Gastrocnemius medialis (tissue), 4 donors: ENCODE data around the gene RALGAPB.

Experiments used
- CTCF ChIP-seq, 5 experiments: fragments of 450-650 bp in 3 of 5; fragments of 200-600 bp in 2 of 5; sonication (generic) in 2 of 5; IDR thresholded peaks in 4 of 5; conservative IDR thresholded peaks in 1 of 5; 1 replicate in 4 of 5; 2 replicates in 1 of 5; pipeline ENCODE4 v1.5.1; 2016 to 2019; ENCODE audit warnings: antibody characterized with exemption in 5 of 5, mild to moderate bottlenecking in 3 of 5, moderate library complexity in 3 of 5
- POLR2A ChIP-seq, 2 donors: fragments of 450-650 bp; IDR thresholded peaks; one replicate each; pipeline ENCODE4 v1.6.1; 2017; ENCODE audit warnings: antibody characterized with exemption in 2 of 2, mild to moderate bottlenecking in 2 of 2, moderate library complexity in 2 of 2

- TF ChIP-seq POLR2A (IDR thresholded peaks at IDR 0.05) (no peak), CTCF (IDR thresholded peaks at IDR 0.05 in 4 of 5, conservative IDR thresholded peaks at IDR 0.05 in 1 of 5) (no peak)
Measured at GRCh38 chr20:38536310-38536709, 63.7 kb downstream of the RALGAPB start.
